Measurements from ENCODE around the gene OPCML.

OPCML gene

DNA sequence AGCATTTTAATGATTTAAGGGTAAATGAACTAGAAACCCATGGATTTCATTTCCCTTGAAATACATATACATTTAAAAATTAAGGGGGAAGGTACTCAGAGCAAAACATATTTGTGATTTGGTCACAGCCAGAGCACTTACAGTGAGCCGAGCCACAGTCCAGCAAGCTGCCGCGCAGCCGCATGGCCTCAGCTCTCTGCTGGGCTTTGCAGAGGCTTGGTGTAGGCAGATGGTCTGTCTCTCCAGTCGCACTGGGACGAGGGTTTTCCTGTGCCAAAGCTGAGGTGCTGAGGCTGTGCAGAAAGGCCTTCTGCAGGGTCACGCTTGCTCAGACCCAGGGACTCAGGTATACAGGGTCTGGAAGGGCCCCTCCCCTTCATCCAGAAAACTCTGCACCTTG, 367.3 kb downstream of the OPCML start:
- no peak for DNase-seq

DNA sequence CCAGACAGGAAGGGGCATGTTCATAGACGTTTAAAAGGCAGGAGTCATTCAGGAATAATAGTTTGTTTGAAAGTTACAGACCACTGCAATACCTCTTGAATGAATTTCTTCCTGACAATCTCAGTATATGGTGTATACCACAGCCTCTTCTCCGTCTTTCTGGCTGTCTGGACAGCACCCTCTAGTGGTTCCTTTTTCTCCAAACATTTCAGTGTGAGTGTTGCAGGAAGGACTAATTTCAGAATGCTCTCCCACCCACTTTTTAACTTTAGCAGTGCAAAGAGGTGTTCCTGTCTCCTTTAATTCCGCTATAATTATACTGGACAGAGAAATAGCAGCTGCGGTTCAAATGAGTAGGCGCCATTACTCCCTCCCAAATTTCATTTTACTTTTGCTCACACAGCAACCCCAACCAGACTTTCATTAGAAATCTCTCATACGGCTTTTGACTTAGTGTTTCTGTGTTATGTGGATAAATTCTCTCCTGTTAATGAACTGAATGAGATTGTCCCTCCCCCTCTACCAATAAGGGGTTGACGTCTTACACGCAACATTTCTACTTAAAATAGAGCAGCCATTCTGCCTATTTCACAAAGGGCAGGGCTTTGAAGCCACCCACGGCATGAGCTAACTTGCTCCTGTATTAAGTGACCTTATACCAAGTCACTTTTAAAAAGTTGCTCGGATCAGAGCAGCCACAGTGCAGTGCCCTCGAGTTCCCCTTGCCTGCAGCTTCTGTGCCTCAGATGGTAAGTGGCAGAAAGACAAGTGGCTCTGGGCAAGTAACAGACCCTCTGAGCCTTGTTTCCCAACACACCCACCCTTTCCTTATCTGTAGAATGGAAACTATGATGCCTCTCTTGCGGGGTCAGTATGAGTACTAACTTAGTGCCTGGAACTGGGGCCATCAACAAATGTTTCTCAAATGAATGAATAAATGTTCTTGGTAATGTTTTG, 368.6 kb downstream of the OPCML start:
- DNase-seq: no peak

- no peak for DNase-seq
Measured at GRCh38 chr11:133162227-133162626, 370.1 kb downstream of the OPCML start.

DNA sequence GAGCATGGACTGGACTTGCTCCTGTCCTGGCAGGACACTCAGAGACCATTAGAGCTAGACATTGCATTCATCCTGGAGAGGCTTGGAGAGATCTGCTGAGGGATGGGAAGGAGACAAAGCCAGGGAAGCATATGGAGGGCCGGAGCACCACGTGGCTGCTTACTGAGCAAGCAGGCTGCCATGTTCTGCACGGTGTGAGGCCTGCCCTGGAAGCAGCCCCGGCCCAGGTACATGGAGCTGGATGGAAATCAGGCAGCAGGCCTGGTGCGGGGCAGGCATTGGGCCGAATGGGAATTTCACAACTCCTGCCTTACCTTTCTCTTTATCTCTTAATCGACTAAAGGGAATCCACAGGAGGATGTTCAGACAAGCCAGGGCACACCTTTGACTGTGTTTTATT, 371.5 kb downstream of the OPCML start:
- no peak for DNase-seq

DNA sequence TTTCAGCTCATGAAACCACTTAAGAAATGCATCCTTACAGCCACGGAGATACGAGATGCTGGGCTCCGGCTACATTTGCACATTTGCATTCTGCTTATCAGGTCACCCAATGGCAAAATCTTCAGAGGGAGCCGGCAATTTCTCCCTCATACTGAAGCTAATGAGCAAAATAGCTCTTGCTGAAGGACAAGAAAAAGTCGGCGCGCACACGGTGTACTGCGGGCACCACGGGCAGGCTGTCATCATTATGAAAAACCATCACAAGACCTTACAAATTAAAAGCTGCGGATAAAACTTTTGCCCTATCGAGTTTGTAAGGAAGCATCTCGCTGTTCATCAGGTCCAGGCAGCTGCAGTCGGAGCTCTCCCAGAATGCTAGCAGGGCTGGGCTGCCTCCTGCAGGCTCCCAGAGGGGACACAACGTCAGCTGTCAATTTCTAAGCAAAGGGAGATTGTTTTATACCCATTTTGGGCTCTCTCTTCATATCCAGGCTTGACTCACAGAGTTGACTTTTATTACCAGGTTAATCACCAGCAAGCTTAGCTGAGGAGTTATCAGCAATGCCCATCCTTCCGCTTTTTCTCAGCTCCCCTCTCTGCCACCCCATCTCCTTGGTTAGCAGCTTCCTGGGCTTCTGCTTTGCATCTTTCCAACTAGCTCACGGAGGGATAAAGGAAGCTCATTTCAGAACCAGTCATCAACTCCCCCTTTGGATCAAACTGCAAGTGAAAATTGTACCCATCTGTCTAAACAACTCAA, 375.1 kb downstream of the OPCML start:
- DNase-seq: no peak

DNA sequence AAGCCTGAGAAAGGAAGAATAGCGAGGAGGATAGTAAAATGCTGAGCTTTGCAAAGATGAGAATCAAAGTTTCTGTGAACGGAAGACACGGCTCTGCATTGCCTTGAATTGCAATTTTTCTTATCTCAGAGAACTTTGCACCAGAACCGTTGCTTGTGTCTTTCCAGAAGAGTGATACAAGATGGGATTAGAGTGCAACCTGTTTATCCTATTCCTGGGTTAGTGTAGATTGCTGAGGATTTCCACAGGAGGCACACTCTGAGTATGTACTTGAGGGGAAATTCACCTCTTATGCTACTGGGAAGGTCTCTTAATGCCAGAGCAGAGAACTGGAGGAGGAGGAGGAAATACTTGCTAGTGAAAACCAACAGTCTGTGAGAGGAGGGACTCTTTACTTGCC, 377.5 kb downstream of the OPCML start:
- no peak for DNase-seq

DNA sequence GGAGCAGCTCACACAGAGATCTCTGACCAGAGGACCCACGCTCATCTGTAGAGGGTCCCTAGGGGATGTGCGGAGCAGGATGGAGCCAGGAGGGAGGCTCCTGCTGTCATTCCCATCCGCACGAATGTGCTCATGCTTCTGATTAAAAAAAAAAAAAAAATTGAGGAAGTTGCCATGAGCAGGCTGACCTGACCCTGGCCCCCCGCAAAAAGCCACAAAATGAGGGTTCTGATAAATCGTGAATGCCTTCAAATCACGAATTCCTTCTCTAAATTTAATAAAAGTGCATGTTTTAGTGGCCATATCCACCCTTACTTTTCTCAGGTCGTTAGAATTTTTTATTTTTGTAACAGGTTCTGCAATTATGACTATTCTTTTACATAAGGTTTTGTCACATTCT, 378.2 kb downstream of the OPCML start:
- no peak for DNase-seq

DNA sequence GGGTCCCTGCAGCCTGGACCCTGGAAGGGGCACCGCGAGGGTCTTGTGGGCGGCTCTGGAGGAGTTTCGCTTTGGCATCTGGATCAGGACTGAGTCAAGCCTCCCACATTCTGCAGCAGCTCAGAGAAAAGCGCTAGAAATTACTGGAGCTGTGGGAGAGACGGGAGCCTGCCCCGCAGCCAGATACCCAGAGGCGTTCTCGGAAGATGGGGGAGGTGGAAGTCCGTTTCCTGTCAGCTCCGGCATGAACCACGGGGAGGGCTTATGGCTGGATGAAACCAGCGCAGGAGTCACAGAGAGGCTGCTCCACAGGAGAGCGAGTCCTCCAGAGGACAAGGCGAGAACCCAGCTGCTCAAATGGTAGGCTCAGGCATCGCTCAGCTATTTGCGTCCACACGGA, 379.3 kb downstream of the OPCML start:
- DNase-seq: no peak

DNA sequence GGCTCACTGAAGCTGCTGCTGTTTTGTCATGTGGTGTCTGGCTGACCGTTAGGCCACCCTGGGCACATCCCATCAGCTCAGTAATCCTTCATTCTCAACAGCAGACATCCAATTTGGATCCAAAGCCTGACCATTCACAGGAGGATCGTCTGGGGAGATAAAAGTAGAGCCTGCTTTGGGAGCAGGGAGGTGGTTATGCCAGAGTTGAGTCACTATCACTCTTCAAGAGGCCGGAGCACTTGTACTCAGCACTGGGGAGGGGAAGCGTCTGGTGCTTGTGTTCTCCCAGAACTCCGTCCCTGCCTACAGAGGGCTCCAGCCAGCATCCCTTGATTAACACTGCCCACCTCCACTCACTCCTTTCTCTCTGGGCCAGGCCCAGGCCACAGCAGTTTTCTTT, 382.6 kb downstream of the OPCML start:
- no peak for DNase-seq

DNA sequence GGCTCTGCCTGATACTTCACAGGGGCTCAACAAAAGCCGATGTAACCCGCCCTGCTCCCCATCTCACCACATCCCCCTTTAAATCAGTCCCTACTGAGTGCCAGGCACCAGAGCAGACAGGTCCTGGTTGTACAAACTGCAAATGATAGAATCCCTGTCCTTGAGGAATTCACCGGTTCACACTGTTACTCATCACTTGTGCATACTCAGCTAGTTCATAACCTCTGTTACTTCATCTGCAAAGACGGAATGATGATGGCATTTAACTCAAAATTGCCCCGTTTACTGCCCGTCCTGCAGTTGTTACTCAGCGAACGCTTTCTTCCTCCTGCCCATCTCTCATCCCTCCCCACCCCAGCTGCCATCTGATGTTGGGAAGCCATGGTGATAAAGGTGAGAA, 384.7 kb downstream of the OPCML start:
- no peak for DNase-seq

DNA sequence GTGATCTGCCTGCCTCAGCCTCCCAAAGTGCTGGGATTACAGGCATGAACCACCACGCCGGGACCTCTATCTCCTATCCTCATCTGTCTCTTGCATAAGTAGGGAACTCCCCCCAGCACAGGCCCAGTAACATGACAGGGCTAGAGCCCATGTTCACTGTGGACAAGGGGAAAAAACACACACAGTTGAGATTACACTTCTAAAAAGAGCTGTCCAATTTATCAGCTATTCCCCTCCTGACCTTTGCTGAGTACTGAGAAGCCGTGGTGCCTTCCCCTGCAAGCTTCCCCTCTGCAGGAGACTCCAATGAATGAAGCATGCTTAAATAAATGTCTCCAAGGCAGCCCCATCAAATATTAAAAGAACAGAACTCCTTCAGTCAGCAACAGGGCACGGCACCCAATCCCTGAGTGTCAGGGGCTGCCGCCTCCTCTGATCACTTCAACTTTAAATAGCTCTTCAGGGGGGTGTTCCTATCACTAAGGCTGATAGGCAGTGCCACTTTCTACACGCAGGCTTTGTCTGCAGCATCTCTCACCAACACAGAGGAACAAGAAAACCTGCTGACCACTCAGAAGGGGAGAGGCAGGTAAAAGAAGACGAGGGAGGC, 385.5 kb downstream of the OPCML start:
- no peak for DNase-seq

- no peak for DNase-seq
Measured at GRCh38 chr11:133137939-133138338, 394.4 kb downstream of the OPCML start.

DNA sequence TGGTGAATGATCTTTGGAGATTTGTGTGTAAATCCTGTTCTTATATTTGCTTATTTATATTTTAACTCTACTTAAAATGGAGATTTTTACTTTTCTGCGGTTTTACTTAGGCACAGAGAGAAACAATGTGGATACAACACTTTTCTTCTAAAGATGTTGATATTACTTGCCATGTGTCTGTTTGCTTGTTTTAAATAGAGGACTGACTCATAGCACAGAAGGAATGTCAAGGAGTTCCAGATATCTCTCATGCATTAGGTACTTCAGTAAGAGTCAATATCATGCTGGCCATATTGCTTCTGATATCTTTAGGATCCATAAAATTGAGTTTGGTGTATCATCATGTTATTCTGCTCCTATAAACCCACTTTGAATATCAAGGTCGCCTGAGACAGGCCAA, 395.0 kb downstream of the OPCML start:
- no peak for DNase-seq

DNA sequence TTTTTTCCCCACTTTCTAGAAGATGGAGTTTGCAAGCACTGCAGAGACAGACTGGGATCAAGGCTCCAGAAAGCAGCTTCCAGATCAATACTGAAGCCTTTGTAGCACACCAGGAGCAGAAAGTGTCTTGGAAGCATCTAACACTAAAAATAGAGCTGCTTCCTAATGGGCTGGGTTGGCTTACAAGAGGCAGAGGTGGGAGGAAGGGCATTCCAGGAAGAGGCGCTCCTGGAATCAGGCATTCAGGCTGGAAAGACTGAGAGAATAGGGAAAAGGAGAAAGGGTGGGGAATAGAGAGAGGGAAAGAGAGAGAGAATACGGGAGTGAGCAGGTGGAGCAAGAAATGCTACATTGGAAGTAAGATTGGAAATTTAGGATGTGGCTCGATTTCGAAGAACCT, 395.9 kb downstream of the OPCML start:
- no peak for DNase-seq

DNA sequence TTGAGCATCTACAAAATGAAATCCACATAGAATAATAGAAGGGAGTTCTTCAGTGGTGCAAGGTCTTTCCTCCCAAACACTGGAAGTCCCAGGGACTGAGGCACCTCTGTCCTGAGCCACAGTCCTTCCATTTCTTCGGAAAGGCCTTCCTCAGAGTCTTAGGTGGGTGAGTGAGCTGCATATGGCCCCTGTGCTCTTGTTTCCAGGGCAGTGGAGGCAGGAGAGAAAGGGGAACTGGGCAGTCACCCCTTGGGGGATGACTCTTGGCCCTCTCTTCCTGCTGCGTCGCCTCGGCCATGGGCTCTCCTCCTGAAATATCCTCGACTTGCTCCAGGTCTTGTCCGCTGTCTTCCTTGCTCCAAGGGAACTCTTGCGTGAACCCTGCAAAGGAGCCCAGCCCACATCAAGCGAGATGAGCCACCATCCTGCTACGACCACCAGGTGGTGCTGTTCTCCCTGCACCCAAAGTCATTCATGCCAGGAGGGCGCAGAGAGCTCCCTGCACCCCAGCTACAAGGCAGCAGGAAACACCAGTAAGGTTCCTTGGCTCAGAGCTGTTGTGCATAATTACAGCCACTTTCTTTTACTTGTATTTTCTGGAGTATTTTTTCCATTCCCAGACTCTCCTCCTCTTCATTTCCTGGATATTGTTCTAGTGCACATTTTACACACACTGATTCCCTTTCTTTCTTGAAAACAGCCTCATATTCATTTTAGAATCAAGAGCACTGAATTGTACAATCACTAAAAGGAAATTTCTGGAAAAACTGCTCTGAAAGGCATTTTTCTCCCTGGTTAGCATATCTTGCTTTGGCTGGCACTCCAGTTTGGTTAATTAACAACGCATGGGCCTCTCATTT, 397.8 kb downstream of the OPCML start:
- peak; percentile 30 for DNase-seq

GRCh38 chr11:133133606-133134005, 398.7 kb downstream of the OPCML start:
- no peak for DNase-seq

GRCh38 chr11:133133050-133133449, 399.3 kb downstream of the OPCML start:
- no peak for DNase-seq

GRCh38 chr11:133127741-133128140, 404.6 kb downstream of the OPCML start:
- DNase-seq: no peak

DNA sequence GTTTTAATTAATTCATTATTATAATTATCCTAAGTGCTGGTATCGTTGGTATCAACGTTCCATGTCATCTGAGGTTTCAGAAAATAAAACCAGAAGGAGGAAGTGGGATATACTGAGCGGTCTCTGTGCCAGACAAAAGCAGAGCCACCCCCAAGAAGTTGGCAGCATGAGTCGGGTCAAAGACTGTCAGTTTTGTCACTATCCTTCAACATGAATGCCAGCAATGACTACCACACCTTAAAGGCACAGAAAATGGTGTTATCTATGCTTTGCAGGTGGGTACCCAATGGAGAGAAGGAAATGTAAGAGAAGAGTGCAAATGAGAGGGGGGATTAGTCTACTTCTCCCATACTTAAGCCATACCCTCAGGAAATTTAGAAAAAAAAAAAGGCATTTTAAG, 408.5 kb downstream of the OPCML start:
- no peak for DNase-seq

- DNase-seq: no peak
Measured at GRCh38 chr11:133123366-133123765, 408.9 kb downstream of the OPCML start.

DNA sequence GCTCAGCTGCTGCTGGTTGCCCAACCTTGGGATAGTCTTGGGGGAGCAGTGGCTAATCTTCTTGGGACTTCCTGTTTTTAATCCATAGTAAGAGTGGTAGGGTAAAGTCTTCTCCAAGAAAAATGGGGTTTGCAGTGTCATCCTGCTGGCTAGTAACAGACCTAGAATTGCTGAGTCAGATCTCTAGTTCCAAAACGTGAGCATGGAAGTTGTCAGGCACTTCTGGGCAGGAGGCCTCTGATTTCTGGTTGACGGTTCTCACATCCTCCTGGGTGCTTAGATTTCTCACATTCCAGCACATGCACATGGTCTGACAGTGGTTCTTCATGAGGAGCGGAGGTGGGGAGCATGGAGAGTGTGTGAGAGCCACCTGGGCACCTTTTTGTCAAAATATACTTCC, 410.0 kb downstream of the OPCML start:
- DNase-seq: no peak

GRCh38 chr11:133118563-133119268, 413.6 kb downstream of the OPCML start:
- no peak for DNase-seq
